Hepatocyte (in vitro differentiated cells): ENCODE data around the gene TMPRSS9.

ENCODE experiments used
- EZH2 ChIP-seq: fragments of 200-600 bp; sonication (generic); IDR thresholded peaks from 2 replicates; pipeline ENCODE4 v1.6.1; 2016; ENCODE audit warnings: antibody characterized with exemption, mild to moderate bottlenecking, borderline replicate concordance
- EZH2phosphoT487 ChIP-seq: fragments of 200-600 bp; sonication (generic); IDR thresholded peaks from one replicate; pipeline ENCODE4 v1.6.1; 2018; ENCODE audit warnings: antibody characterized with exemption, mild to moderate bottlenecking, low read depth, moderate library complexity; ENCODE audit not compliant: unreplicated experiment, severe bottlenecking
- TF ChIP-seq, protein P1 (sequence below): fragments of 200-600 bp; sonication (generic); IDR thresholded peaks from 2 replicates; pipeline ENCODE4 v1.5.1; 2016; ENCODE audit warnings: antibody characterized with exemption, mild to moderate bottlenecking; ENCODE audit not compliant: poor library complexity

DNA sequence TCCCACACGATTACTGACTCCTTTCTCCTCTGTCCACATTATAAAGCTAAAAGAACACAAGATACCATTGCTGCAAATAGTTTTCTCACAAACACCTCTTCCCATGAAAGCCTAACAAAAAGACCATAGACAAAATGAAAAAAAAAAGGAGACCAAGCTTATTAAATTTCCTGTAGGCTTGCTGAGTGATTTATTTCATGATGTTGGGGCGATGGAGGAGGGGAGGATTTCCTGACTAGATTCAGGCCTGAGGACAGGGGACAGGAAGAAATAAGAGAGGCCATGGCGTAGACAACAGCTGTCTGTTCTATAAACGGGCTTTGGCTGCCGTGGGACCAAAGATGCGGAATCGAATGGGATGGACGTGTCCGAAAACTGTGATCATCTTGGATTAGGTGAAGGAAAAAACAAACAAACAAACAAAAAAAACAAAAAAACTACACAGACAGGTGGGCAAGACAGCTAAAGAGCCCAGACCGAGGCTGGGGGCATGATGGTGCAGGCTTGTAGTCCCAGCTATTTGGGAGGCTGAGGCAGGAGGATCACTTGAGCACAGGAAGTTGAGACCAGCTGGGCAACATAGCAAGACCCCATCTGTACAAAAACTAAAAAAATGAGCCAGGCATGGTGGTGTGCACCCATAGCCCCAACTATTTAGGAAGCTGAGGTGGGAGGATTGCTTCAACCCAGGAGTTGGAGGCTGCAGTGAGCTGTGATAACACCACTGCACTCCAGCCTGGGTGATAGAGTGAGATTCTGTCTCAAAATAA, 5.3 kb downstream of the TMPRSS9 start:
- TF ChIP-seq, protein P1, sequence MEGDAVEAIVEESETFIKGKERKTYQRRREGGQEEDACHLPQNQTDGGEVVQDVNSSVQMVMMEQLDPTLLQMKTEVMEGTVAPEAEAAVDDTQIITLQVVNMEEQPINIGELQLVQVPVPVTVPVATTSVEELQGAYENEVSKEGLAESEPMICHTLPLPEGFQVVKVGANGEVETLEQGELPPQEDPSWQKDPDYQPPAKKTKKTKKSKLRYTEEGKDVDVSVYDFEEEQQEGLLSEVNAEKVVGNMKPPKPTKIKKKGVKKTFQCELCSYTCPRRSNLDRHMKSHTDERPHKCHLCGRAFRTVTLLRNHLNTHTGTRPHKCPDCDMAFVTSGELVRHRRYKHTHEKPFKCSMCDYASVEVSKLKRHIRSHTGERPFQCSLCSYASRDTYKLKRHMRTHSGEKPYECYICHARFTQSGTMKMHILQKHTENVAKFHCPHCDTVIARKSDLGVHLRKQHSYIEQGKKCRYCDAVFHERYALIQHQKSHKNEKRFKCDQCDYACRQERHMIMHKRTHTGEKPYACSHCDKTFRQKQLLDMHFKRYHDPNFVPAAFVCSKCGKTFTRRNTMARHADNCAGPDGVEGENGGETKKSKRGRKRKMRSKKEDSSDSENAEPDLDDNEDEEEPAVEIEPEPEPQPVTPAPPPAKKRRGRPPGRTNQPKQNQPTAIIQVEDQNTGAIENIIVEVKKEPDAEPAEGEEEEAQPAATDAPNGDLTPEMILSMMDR = no peak
- TF ChIP-seq EZH2phosphoT487 (no peak), EZH2 (no peak)
